ENCODE data around the gene RPL4.

- TF ChIP-seq ZNF639 (CRISPR knock-in tag; conservative IDR thresholded peaks at IDR 0.05 in 1 of 2, IDR thresholded peaks at IDR 0.05 in 1 of 2) (no peak), MTA3 (IDR thresholded peaks at IDR 0.05; ENCODE audit: borderline replicate concordance) (no peak), POLR2AphosphoS5 (IDR thresholded peaks at IDR 0.05; ENCODE audit: control insufficient read depth, insufficient read depth, low read depth, low read length) (no peak), ATF6 (CRISPR knock-in tag; IDR thresholded peaks at IDR 0.05) (no peak), GABPA (tag; conservative IDR thresholded peaks at IDR 0.05; ENCODE audit: low read depth) (no peak), SRSF3 (IDR thresholded peaks at IDR 0.05; ENCODE audit: insufficient read depth, low read length) (no peak), CTCF (IDR thresholded peaks at IDR 0.05 in 2 of 3, conservative IDR thresholded peaks at IDR 0.05 in 1 of 3; ENCODE audit: insufficient read depth in 2 of 3, low read depth in 1 of 3, low read length in 3 of 3) (no peak), TAF1 (IDR thresholded peaks at IDR 0.05; ENCODE audit: control insufficient read depth, extremely low read depth, insufficient read depth, low read length, severe bottlenecking) (no peak), KDM1A (IDR thresholded peaks at IDR 0.05) (no peak), NR3C1 (CRISPR knock-in tag; IDR thresholded peaks at IDR 0.05) (no peak), SRSF1 (IDR thresholded peaks at IDR 0.05; ENCODE audit: low read depth, low read length) (no peak)
Observed at GRCh38 chr15:66452971-66453580, 51.6 kb downstream of the RPL4 start.
